Measurements from ENCODE around the gene TP73. TPM values are rescaled to one million over a fixed set of nuclear protein-coding genes. Genes with fewer than 3 reads are reported as not detected.
A peak's percentile ranks its signal among the peaks of the same experiment; 100 is the strongest.

The TP73 gene
- total RNA-seq, 3 donors from 2014 or later: 0.12 to 0.63 (median 0.51) TPM

DNA sequence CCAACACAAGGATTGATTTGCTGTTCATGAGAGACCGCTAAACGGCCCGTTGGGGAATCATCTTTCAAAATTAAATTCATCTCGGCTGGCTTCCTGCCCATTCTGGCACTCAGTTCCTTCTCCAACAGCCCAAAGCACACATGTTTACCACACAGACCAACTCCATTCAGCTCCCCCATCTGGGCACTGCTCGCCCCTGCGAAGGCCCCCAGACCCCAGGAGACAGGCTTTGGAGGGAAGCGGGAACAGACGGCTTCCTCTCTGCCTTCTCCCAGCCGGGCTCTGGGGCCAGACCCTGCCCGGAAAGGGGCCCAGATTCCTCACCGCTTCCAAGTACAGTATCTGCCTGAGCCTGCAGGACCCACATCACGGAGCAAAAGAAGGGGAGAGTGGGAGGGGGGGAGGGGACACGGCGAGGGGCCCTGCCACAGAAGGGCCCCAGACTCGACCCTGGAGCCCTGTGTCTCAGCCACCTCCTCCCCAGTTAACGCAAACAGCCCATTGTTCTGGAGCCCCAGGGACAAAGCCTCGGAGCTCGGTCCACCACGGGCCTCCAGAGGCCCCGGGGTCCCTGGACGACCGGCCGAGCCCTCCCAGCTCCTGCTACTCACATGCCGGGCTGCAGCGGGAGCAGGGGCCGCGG lies 41.7 kb upstream of the TP73 start:
- ATAC-seq (no peak), DNase-seq (no peak)
- Histone ChIP-seq H3K36me3 (ENCODE audit: low read depth) (no peaks in the 10 kb centered on the region), H3K4me3 (no peak overlapping the region), H3K9me3 (no peaks in the 10 kb centered on the region), H3K4me1 (ENCODE audit: low read depth) (peaks cover 14% of the 10 kb centered on the region)
- TF ChIP-seq, protein P1, sequence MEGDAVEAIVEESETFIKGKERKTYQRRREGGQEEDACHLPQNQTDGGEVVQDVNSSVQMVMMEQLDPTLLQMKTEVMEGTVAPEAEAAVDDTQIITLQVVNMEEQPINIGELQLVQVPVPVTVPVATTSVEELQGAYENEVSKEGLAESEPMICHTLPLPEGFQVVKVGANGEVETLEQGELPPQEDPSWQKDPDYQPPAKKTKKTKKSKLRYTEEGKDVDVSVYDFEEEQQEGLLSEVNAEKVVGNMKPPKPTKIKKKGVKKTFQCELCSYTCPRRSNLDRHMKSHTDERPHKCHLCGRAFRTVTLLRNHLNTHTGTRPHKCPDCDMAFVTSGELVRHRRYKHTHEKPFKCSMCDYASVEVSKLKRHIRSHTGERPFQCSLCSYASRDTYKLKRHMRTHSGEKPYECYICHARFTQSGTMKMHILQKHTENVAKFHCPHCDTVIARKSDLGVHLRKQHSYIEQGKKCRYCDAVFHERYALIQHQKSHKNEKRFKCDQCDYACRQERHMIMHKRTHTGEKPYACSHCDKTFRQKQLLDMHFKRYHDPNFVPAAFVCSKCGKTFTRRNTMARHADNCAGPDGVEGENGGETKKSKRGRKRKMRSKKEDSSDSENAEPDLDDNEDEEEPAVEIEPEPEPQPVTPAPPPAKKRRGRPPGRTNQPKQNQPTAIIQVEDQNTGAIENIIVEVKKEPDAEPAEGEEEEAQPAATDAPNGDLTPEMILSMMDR (IDR thresholded peaks at IDR 0.05): no peak
- intact Hi-C loops (cut with DNase I, micrococcal nuclease): no loop called here

DNA sequence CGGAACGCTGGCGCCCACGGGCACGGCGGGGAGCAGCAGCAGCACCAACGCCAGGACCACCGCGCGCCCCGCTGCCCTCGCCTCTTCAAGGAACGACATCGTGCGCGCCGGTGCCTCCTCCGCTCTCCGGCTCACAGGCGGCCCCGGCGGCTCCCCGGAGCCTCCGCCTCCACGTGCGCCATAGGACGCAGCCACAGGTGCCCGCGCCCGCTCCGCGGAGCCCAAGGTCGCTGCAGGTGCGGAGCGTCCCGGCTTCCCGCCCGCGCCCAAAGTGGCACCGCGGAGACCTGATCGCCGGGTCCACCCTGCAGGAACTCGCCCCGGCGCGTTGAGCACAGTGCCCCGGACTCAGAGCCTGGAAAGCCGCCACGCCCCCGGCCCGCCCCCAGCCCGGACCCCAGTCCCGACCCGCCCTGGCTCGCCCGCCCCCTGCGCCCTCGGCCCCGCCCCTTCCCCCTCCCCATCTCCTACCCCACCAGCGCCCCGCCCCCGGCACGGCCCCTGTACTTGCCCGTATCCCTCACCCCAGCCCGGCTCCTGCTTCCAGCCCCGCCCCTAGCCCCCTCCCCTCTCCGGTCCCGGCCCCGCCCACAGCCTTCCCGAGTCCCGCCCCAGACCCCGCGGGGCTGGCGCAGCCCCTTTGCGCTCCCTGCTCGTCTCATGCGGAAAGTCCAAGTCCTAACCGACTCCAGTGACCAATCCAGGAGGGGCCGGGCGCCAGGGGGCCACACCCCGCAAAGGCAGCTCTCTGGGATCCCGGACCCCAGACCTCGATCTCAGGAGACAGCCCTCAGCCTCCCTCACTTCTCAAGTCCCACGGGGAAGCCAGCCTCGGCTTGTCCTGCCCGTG lies 40.9 kb upstream of the TP73 start, which contains the start of gene MEGF6:
Gene MEGF6 (minus strand): TSS at position 339 of the 850 bp plus-strand sequence. CDS start 240 bp downstream, at position 99.
- DNase-seq (peak; percentile 71 to 73 (median 71)), ATAC-seq (peak; percentile 78)
- TF ChIP-seq, protein P1 (IDR thresholded peaks at IDR 0.05): no peak
- H3K9me3 ChIP-seq: no peaks in the 10 kb centered on the region
- intact Hi-C loops (cut with DNase I, micrococcal nuclease): no loop called here
- no peaks in the 10 kb centered on the region for H3K36me3 ChIP-seq (ENCODE audit: low read depth)
- no peak within 1 kb of the TSS for H3K4me3 ChIP-seq
- peaks cover 14% of the 10 kb centered on the region for H3K4me1 ChIP-seq (ENCODE audit: low read depth)

DNA sequence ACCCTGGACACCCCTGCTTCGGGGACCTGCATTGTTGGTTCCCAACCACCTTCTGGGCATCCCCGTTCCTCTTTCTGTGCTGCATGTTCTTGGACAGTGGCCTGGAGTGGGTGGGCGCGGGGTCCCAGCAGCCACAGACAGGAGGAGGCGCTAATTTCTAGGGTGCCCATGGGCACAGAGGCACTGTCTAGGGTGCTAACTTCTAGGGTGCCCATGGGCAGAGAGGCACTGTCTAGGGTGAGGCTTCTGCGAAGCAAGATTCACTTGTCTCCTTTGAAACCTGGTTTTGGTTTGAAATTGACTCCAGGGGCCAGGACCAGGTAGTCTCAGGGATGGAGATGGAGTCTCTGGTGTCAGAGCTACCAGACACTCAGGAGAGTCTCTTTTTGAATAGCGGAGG lies 40.2 kb upstream of the TP73 start:
- TF ChIP-seq, protein P1 (IDR thresholded peaks at IDR 0.05): no peak
- intact Hi-C loops (cut with DNase I, micrococcal nuclease): no loop called here
- H3K9me3 ChIP-seq: no peaks in the 10 kb centered on the region
- DNase-seq: no peak
- ATAC-seq: no peak
- H3K4me1 ChIP-seq (ENCODE audit: low read depth): peaks cover 14% of the 10 kb centered on the region
- H3K36me3 ChIP-seq (ENCODE audit: low read depth): no peaks in the 10 kb centered on the region
- no peak overlapping the region for H3K4me3 ChIP-seq

DNA sequence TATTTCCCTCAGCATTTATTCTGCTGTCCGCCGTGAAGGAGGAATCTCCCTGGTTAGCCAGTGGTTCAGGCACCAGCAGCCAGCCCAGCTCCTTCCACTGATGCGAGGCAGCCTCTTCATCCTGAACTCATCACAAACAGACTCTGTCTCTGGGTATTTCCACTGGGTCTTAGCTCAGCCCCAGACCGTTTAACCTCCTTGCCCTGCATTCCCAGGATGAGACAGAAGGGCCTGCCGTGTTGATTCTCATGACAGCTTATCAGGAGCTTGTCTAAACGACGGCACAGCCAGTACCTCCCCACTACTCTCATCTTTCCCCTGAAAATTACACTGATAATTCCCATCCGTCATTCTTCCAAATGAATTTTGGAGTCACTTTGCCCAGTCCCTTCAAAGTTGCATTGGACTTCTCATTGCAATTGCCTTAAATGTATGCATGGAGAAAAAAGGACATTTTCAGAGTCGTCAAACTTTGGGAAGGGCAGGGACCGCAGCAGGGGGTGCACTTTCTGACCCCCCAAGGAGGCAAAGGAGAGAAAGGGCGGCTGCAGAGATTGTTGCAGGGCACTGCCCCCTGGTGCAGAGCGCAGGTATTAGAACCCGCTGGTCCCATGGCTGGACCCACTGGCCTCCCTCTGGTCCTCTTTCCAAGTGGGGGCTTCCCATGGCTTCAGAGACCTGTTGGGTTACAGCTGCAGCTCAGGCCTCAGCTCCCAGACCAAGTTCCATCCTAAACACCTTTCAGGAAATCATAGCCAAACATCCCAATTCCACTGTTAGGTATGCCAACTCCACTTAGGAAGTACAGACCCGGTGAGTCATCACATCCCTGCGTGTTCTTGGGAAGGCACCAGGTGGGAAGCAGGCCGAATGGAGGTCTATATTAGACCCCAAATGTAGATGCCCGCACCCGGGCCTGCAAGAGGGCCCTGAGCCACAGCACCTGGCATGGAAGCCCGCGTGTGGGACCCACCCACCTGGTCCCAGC lies 37.3 kb upstream of the TP73 start:
- Histone ChIP-seq H3K36me3 (ENCODE audit: low read depth) (no peaks in the 10 kb centered on the region), H3K4me3 (no peak overlapping the region), H3K4me1 (ENCODE audit: low read depth) (peaks cover 14% of the 10 kb centered on the region), H3K9me3 (no peaks in the 10 kb centered on the region)
- TF ChIP-seq, protein P1 (IDR thresholded peaks at IDR 0.05): peak; percentile 14
- ATAC-seq (no peak), DNase-seq (no peak)
- intact Hi-C loops (cut with DNase I, micrococcal nuclease): loop anchor here (5.0 kb wide), 2 partner anchors 123 to 163 kb away; partner anchors contain the start of gene ARHGEF16 (in 1 of the 2)

DNA sequence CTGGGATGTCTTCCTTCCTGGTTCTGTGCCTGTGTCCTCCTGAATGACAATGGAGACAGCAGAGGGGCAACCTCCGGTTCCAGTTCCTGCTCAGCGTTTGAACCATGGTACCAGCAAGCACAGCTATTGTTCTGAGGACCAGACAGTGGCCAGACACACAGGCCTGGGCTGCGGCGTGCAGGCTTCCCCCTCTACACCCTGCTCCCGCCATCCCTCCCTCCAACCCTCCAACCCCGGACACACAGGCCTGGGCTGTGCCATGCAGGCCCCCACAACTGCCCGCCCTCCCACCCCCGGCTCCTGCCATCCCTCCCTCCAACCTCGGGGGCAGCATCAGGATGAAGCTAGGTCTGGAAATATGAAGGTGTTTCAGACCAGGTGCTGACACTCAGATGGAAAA lies 35.5 kb upstream of the TP73 start:
- Histone ChIP-seq H3K36me3 (ENCODE audit: low read depth) (no peaks in the 10 kb centered on the region), H3K4me1 (ENCODE audit: low read depth) (peaks cover 4% of the 10 kb centered on the region), H3K4me3 (no peak overlapping the region), H3K9me3 (no peaks in the 10 kb centered on the region)
- no peak for ATAC-seq
- intact Hi-C loops (cut with DNase I, micrococcal nuclease): loop anchor here (5.0 kb wide), 2 partner anchors 125 to 165 kb away; partner anchors contain the start of gene ARHGEF16 (in 1 of the 2)
- no peak for DNase-seq
- TF ChIP-seq, protein P1 (IDR thresholded peaks at IDR 0.05): no peak
